HL-60 (cell line): ENCODE data around the gene NDE1.

ENCODE experiments used
- DNase-seq, 2 experiments: peaks; one replicate each; pipeline ENCODE4 v3.0.0-alpha.2; 2010 to 2020; ENCODE audit warnings: low read depth in 1 of 2, low spot score in 1 of 2
- H3K27ac ChIP-seq: fragments of 250-450 bp; sonication (Bioruptor Pico); replicated peaks from 2 replicates; pipeline ENCODE4 v1.5.1; 2020; ENCODE audit warnings: mild to moderate bottlenecking, moderate library complexity
- H3K27me3 ChIP-seq: fragments of 250-450 bp; sonication (Bioruptor Pico); 2 replicates; pipeline ENCODE4 v1.5.1; 2021; ENCODE audit warnings: mild to moderate bottlenecking, moderate library complexity; ENCODE audit not compliant: insufficient read depth, poor library complexity, severe bottlenecking
- H3K4me3 ChIP-seq: replicated peaks from 2 replicates; pipeline ENCODE4 v1.5.1; 2011; ENCODE audit warnings: mild to moderate bottlenecking, control low read depth, low read length; ENCODE audit not compliant: insufficient read depth
- CTCF ChIP-seq: IDR thresholded peaks from one replicate; pipeline ENCODE4 v1.5.1; 2011; ENCODE audit warnings: low read length, control low read depth, inconsistent platforms; ENCODE audit not compliant: insufficient read depth
- GABPA ChIP-seq: IDR thresholded peaks from 2 replicates; pipeline ENCODE4 v1.6.1; 2012; ENCODE audit warnings: low read depth
- POLR2AphosphoS5 ChIP-seq: IDR thresholded peaks from 2 replicates; pipeline ENCODE4 v1.6.1; 2012; ENCODE audit warnings: low read depth
- SPI1 ChIP-seq: IDR thresholded peaks from 2 replicates; pipeline ENCODE4 v1.6.1; 2012; ENCODE audit warnings: low read depth, mild to moderate bottlenecking, borderline replicate concordance
- TF ChIP-seq, protein P1 (sequence below): IDR thresholded peaks from 2 replicates; pipeline ENCODE4 v1.6.1; 2012; ENCODE audit warnings: low read depth; ENCODE audit not compliant: insufficient replicate concordance

Gene NDE1

GRCh38 chr16:15607700-15608396, 42.2 kb upstream of the NDE1 start:
- Histone ChIP-seq H3K4me3 (no peak overlapping the region), H3K27ac (no peak overlapping the region), H3K27me3 (no peaks in the 10 kb centered on the region)
- DNase-seq, result peak in 1 of 2 experiments; percentile 14
- no peak for TF ChIP-seq POLR2AphosphoS5
- TF ChIP-seq, protein P1, sequence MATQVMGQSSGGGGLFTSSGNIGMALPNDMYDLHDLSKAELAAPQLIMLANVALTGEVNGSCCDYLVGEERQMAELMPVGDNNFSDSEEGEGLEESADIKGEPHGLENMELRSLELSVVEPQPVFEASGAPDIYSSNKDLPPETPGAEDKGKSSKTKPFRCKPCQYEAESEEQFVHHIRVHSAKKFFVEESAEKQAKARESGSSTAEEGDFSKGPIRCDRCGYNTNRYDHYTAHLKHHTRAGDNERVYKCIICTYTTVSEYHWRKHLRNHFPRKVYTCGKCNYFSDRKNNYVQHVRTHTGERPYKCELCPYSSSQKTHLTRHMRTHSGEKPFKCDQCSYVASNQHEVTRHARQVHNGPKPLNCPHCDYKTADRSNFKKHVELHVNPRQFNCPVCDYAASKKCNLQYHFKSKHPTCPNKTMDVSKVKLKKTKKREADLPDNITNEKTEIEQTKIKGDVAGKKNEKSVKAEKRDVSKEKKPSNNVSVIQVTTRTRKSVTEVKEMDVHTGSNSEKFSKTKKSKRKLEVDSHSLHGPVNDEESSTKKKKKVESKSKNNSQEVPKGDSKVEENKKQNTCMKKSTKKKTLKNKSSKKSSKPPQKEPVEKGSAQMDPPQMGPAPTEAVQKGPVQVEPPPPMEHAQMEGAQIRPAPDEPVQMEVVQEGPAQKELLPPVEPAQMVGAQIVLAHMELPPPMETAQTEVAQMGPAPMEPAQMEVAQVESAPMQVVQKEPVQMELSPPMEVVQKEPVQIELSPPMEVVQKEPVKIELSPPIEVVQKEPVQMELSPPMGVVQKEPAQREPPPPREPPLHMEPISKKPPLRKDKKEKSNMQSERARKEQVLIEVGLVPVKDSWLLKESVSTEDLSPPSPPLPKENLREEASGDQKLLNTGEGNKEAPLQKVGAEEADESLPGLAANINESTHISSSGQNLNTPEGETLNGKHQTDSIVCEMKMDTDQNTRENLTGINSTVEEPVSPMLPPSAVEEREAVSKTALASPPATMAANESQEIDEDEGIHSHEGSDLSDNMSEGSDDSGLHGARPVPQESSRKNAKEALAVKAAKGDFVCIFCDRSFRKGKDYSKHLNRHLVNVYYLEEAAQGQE, result no peak
- no peak for TF ChIP-seq CTCF

- no peak for TF ChIP-seq SPI1
- TF ChIP-seq POLR2AphosphoS5, result no peak
- TF ChIP-seq, protein P1, result no peak
- TF ChIP-seq GABPA, result no peak
- no peak for TF ChIP-seq CTCF
- Histone ChIP-seq H3K27me3 (no peaks in the 10 kb centered on the region), H3K27ac (no peak overlapping the region), H3K4me3 (no peak overlapping the region)
- no peak for DNase-seq
Observed at GRCh38 chr16:15608398-15609285, 41.4 kb upstream of the NDE1 start.

GRCh38 chr16:15609286-15609649, 40.8 kb upstream of the NDE1 start:
- DNase-seq, result no peak
- TF ChIP-seq, protein P1, result no peak
- no peak for TF ChIP-seq POLR2AphosphoS5
- no peak for TF ChIP-seq CTCF
- no peak for TF ChIP-seq GABPA
- no peak for TF ChIP-seq SPI1
- no peak overlapping the region for H3K4me3 ChIP-seq
- no peaks in the 10 kb centered on the region for H3K27me3 ChIP-seq
- H3K27ac ChIP-seq, result no peak overlapping the region
